HTR-8/SVneo (cell line): Measurements from ENCODE around the gene NPTXR.
"Not testable (repeated sequence)": the region's sequence is repeated elsewhere in the genome, so short reads cannot be mapped to it uniquely, and the experiment has no call there.

ENCODE experiments used
- DNase-seq: peaks from one replicate; pipeline ENCODE4 v3.0.0; 2011; ENCODE audit warnings: low spot score, mixed read lengths; ENCODE audit not compliant: insufficient read length
- FAIRE-seq: peaks from 2 replicates; lab custom pipeline; 2011; peaks lifted over from hg19 to GRCh38; lab: Jason Lieb, UNC

NPTXR gene

DNA sequence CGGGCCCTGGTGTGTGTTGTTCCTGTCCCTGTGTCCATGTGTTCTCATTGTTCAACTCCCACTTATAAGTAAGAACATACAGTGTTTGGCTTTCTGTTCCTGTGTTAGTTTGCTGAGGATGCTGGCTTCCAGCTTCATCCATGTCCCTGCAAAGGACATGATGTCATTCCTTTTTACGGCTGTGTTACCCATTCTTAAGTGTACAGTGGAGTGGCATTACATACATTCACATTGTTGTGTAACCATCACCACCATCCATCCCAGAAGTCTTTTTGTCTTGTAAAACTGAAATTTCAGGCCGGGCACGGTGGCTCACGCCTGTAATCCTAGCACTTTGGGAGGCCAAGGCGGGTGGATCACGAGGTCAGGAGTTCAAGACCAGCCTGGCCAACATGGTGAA lies 10.6 kb upstream of the NPTXR start:
- not testable (repeated sequence) for FAIRE-seq, DNase-seq

DNA sequence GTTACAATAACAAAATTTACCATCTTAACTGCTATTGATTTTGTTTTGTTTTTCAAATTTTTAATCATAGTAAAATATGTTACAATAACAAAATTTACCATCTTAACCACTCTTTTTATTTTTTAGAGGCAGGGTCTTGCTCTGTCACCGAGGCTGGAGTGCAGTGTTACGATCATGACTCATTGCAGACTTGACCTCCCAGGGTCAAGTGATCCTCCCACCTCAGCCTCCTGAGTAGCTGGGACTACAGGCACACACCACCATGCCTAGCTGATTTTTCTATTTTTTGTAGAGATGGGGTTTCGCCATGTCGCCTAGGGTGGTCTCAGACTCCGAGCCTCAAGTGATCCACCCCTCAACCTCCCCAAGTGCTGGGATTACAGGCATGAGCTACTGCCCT lies 10.1 kb upstream of the NPTXR start:
- not testable (repeated sequence) for FAIRE-seq, DNase-seq

DNA sequence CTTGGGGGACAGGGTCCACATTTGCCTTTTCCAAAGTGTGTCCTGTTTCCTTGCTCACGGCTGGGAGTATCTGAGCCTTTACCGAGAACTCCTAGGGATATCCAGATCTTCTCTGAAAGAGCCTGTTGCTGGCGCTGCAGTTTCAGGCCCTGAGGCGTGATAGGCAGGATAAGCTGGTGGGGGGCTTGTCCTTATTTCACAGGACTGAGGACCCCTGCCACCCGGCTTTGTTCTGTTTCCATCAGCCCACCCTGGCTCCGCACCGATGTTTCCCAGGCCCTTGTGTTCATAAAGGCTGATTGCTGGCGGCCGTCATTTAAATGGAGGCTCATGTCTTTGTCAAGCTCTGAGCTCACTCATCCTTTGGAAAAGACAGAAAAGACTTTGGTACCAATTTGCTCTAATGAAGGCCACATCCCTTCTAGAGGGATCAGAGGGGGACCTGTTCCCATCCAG lies 9.4 kb upstream of the NPTXR start:
- no peak for FAIRE-seq
- DNase-seq: no peak

DNA sequence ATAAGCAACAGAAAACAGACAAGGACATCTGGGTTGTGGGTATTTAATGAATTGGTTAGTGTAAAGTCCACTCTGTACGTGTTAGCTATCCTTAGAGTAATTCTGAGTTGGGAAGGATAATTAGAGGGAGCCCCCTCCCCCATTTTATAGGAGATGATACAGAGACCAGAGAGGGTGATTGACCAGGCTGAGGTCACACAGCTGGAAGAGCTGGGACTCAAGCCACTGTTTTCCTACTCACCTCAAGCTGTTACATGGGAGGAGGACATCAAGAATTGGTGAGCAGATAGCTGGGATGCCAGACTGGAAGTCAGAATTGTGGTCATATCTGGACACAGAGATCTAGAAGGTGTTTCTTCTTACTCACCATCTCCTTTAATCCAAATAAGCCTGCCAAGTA lies 8.7 kb upstream of the NPTXR start:
- no peak for FAIRE-seq
- DNase-seq: no peak

DNA sequence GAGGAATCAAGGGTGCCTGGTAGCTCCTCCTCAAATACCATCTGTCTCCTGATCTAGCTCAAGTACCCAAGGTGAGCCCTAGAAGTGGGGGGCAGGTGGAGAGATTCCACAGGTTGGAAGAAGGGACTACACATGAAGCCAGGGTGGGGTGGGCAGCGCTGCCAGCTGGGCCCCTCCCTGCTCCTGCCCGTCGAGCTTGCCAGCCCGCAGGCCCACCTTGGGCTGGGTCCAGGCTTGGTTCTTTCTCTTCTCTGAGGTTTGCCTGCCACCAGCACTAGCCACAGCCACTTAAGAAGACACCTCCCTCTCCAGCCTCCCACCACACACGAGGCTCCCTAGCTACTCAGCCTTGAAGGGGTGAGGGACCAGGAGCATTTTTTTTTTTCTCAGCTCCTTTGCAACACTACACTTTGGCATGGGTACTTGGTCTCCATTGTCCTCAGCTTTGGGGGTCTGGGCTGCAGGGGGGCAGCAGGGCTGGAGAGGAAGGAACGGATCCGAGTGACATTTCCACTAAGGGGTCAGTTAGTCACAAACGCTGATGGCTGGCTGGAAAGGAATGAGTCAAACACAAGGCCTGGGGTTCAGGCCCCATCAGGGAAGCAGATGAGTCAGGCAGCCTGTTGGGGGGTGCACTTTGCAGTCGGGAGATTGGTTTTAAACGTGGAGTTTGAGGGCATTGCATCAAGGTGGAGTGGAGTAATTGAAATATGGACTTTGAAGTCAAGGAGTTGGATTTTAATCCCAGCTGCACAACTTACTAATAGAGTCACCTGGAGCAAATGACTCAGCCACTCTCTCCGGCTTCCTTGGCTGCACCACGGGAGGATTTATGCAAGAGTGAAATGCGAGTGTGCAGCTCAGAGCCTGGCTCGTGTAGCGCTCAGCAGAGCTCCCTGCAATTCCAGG lies 7.4 kb upstream of the NPTXR start:
- DNase-seq (no peak), FAIRE-seq (peak; percentile 23)

DNA sequence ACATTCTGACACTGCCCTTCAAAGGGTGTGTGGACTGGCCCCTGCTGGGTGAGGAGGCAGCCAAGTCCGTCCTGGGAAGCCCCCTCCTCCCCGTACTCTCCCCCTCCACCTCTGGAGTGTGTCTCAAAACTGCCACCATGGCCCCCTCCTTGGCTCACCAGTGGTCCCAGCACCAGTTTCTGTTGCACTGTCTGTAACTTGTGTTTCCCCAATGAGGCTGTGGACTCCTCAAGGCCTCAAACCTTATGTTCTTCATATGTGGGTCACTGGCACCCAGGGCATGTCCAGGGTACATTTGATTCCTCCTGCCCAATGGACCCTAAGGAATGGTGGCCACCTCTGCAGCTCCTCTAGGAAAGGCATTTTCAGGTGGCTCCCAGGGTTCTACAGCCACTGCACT lies 6.6 kb upstream of the NPTXR start:
- no peak for FAIRE-seq
- no peak for DNase-seq

DNA sequence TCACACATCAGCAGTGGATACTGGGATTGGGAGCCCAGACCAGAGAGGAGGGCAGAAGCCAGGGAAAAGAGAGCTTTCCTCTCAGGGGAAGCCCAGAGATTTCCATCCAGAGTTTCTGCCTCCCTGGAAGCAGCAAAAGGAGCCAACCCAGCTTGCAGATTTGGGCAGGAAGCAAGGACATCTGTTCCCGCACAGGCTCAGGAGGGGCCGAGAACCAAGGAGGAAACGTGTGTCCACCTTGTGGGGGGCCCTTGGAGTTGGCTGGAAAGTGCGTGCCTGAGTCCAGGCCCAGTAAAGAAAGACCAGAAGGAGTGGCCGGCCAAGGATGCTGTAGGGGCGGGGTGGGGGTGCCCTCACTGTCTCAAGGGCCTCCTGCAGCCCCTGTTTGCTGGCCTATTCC lies 6.0 kb upstream of the NPTXR start:
- FAIRE-seq: no peak
- DNase-seq: no peak

DNA sequence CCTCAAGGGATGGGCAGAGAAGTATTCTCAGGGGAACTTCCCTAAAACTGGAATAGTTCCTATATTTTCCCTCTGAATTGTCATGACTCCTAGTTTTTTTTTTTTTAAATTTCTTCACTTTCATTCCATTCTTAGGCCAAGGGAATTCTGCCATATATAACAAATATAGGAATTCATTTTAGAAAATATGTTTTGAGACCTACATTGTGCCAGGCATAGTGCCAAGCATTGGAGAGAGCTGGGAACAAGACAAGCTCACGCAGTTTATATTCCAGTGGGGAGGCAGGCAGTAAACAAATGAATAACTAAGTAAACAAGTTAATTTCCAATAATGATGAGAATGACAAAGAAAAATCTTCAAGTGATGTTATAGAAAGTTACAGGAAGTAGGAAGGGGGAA lies 2.6 kb upstream of the NPTXR start:
- no peak for FAIRE-seq
- DNase-seq: no peak

DNA sequence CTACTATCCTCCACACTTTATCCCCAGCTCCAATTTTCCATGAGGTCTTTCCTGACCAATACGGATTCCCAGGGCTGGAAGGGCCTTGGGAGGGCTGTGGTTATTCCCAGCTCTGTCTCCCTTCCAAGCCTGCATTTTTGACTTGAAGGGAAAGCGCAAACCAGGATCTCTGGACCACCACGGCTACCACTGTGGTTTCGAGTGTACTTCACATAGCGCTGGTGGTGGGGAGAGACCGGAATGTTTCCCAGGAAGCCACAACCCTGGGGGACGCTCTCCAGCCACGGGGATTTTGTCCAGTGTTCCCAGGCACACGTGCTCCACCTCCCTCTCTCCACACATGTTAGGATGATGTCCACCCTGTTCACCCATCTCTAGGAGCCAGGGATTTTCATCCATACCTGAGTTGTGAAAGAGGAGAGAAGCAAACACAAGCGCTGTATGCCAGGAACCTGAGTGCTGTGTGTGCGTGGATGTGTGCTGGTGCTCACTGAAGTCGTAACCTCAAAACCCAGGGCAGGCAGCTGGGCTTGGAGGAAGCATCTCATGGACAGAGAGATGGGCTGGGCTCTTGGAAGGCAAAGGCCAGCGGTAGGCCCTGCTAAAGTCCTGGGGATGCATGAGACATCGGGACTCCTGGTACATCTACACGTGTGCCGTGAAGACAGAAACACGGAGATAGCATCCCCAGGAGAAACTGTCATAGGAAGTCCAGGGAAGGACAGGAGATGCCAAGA lies 1.3 kb upstream of the NPTXR start:
- DNase-seq: no peak
- no peak for FAIRE-seq

DNA sequence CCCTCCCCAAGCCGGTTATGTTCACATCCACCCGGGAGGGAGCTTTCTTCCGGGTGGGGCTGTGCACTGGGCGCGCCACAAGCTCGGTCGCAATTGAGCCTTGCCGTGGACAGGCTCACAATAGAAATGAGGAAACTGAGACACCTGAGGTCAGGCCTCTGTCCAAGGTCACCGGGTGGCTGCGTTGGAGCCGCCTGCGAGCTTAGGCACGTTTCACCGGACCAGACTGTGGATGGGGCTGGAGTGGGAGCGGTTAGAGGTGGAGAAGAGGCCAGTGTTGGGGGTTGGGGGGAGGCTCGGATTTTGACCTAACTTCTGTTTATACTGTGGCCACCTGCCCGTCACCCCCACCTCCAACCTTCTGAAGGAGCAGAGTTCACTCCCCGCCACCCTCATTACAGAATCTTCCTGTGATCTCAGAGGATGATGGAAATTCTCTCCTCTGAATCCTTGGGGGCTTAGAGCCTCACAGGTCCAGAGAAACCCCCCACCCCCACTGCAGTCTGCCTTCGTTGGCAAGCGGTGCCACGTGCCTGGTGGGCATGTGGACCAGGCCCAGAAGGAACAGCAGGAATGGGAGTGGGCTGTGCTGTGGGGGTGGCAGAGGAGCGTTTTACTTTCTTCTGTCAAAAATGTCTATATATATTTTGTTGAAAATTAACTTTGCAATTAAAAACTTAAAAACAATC lies 631 bp upstream of the NPTXR start:
- no peak for FAIRE-seq

DNA sequence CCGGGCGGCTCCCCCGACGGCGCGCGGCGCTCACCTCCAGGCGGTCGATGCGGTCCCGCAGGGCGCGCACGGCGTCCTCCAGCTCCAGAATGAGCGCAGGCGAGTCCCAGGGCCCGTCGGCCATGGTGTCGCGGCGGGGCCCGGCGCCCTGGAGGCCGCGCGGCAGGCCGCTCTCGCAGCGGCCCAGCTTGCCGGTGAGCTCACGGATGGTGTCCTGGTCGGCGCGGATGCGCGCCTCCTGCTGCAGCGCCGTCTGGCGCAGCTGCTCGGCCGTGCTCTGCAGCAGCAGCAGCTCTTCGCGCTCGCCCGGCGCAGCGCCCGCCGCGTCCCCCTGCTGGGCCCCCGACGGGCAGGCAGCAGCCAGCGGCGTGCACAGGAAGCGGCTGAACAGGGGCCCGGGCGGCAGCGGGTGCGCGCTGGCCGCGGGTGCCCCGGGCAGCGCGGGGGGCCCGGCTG lies 599 bp downstream of the NPTXR start:
- DNase-seq: peak; percentile 61
- FAIRE-seq: peak; percentile 69

More for the DNA sequence above, 631 bp upstream of the NPTXR start:
- DNase-seq: no peak

DNA sequence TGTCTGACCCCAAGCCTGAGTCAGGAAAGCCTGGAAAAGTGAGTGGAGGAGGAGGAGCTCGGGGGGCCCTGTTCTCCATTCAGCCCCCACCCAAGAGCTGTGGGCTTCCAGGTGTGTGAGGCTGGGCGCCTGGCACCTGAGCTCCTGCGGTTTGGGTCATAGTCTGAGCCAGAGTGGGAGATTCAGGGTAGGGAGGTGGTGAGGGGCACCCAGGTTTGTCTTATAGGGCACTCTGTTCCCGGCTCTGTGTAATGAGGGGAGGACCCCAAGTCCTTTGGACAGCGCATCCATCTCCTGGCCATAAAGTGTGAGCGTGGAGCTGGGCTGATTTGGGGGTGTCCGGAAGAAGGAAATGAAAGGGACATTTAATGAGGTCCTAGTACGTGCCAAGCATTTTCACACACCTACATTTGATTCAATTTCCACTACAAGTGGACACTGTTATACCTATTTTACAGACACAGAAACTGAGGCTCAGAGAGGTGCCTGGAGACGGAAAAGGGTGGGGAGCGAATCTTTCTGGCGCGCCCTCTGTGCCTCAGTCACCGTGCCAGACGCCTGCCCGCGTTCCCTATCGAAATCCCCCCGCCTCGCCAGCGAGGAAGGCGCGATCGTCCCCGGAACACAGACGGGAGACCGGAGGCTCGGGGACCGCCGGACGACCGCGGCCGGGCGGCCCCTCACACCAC lies 1.2 kb downstream of the NPTXR start:
- FAIRE-seq: no peak

DNA sequence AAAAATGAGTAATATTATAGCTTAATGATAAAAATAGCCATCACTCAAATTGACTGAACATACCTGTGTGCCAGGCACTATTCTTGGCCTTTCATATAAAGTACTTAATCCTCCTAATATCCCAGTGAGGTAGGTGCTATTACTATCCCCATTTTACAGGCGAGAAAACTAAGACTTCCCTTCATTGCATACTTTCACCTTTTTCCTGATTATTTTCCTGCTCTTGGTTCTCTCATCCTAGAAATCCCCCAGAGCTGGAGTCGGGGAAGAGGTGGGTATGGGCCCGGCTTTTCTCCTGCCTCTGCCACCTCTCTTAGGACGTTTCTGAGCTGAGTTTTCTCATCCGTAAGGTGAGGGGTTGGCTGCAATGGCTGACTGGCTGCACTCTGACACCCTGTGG lies 2.2 kb downstream of the NPTXR start:
- FAIRE-seq (no peak), DNase-seq (no peak)

More for the DNA sequence above, 1.2 kb downstream of the NPTXR start:
- DNase-seq: no peak

DNA sequence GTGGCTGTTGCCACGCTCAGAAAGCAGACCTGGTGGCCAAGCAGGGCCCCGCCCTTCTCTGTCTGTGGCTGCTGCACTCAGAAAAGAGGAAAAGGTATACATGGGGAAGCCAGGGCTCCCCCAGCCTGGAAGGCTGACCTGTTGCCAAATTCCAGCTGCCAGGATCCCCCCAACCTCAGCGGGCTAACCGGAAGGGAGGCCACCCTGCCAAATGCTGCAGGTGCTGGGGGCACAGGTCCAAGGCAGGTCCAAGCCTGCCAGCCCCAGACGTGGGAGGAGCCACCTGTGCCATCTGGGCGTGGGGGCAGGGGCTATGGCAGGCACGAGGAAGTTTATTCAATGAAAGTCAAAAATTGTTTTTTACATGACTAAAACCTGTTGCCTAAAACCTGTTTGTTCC lies 2.6 kb downstream of the NPTXR start:
- no peak for DNase-seq
- no peak for FAIRE-seq

DNA sequence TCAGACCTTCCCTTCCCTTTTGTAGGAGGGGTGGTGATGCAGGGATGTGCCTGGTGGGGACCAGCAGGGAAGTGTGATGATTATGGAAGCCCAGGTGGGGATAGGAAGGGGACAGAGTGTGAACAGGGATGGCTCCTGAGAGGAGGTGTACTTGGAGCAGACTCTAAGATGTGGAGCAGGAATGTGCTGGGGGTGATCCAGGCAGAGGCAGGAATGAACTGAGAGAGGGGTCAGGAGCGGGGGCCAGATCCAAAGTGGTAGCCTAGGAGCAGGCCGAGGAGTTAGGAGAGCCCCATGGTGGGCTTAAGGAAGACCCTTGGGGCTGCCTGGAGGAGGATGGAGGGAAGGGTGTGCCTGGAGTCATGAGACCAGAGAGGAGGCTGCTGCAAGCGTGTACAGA lies 3.7 kb downstream of the NPTXR start:
- DNase-seq: no peak
- FAIRE-seq: no peak

DNA sequence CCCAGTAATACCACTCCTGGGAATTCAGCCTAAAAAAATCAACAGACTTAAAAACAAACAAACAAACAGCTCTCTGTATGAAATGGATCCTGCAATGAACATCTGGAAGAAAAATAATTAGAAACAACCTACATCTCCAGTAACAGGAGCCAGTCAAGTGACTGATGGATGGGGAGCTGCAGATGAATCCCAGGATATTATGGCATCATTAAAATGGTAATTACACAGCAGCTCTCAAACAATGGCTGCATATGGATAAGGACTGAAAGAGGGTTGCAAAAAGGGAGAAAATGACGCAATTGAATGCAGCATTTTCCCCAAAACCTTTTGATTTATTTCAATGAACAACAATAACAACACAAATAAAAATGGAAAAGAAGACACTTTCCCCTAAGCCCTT lies 4.1 kb downstream of the NPTXR start:
- DNase-seq (no peak), FAIRE-seq (no peak)

DNA sequence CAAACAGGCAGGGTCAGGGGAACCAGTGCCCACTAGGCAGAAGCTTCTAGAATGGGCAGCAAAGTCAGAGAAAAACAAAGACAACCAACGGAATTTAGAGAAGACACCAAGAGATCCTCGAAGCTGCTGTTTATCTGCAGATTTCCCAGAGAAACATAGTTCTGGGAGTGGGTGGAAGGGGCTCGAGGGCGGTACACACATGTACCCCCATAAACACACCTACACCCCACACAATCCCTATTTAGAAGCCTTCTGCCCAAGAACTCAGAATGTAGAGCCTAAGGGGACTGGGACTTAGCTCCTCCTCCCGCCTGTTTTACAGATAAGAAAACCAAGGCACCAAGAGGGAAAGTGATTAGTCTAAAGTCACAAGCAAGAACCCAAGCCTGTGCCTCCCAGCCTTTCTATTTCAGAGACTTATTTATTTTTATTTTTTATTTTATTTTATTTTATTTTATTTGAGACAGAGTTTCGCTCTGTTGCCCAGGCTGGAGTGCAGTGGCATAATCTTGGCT lies 6.4 kb downstream of the NPTXR start:
- FAIRE-seq (no peak), DNase-seq (no peak)

DNA sequence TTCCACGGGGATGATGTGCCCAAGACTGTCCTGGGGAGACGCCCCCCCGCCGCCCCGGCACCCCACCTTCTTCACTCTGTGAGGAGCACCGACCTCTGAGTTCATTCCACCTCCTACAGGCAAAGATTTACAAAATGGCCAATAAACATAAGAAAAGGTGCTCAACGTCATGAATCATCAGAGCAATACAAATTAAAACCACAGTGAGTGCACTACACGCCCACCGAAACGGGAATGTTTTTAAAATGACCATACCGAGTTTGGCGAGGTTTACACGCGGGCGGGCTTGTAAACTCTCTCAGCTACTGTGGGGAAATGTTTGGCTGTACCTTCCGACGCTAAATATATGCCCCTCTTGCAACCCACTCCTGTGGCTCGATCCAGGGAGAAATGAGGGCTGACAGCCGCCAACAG lies 7.9 kb downstream of the NPTXR start:
- DNase-seq (peak; percentile 34), FAIRE-seq (peak; percentile 31)

DNA sequence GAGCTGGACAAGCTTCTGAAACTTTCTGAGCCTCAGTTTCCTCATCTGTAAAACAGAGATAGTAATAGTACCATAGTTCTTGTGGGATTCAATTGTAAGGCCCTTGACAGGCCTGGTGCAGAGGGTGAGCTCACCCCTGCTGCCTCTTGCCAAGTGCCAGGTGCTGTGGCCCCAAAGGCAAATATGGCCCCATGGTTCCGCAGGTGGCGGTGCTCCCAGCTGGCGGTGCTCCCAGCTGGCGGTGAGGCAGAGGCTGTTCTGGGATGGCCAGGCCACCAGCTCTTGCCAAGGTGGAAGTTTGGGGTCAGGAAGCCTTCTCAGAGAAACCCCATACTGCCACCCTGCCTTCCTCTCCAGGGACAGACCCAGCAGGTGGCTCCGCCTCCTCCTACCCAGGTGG lies 8.8 kb downstream of the NPTXR start:
- DNase-seq (no peak), FAIRE-seq (no peak)
